Calu3 (cell line): ENCODE measurements around the gene PATE1. TPM values are rescaled to one million over a fixed set of nuclear protein-coding genes. Genes with fewer than 3 reads are reported as not detected.

Experiments used
- BruUV-seq: library from RNA; stranded (reverse); fragments of 400-500 nt; replicated peaks from 2 replicates; lab custom pipeline; 2021; lab: Mats Ljungman, UMichigan
- CTCF ChIA-PET: fragments of 300-600 bp; sonication (Branson Sonifier 250); formaldehyde crosslinking; loops from one replicate; lab custom pipeline; 2022; ENCODE audit warnings: antibody characterized with exemption; lab: Charles Lee
- DNase-seq: peaks from one replicate; pipeline ENCODE4 v3.0.0; 2022
- H3K27ac Mint-ChIP-seq: one replicate; pipeline ENCODE4 v1.8.0; 2022; ENCODE audit warnings: mixed read lengths; ENCODE audit not compliant: unreplicated experiment
- H3K27me3 Mint-ChIP-seq: one replicate; pipeline ENCODE4 v1.8.0; 2022; ENCODE audit warnings: mixed read lengths; ENCODE audit not compliant: unreplicated experiment
- H3K36me3 Mint-ChIP-seq: one replicate; pipeline ENCODE4 v1.8.0; 2022; ENCODE audit warnings: mild to moderate bottlenecking, moderate library complexity, mixed read lengths; ENCODE audit not compliant: insufficient read depth, unreplicated experiment
- H3K4me1 Mint-ChIP-seq: one replicate; pipeline ENCODE4 v1.8.0; 2022; ENCODE audit warnings: mild to moderate bottlenecking, low read depth, mixed read lengths; ENCODE audit not compliant: unreplicated experiment
- H3K4me3 Mint-ChIP-seq: one replicate; pipeline ENCODE4 v1.8.0; 2022; ENCODE audit warnings: mild to moderate bottlenecking, low read depth, moderate library complexity, mixed read lengths; ENCODE audit not compliant: unreplicated experiment
- H3K9me3 Mint-ChIP-seq: one replicate; pipeline ENCODE4 v1.8.0; 2022; ENCODE audit warnings: low read depth, mixed read lengths; ENCODE audit not compliant: unreplicated experiment
- intact Hi-C: fragments of 100-400 bp; cut with micrococcal nuclease; formaldehyde crosslinking; loops from one replicate; pipeline ENCODE4 v1.10.0; 2022; ENCODE audit not compliant: unreplicated experiment
- total RNA-seq: library from RNA; stranded (reverse); gene quantifications from 2 replicates; pipeline ENCODE4 v1.2.3, GENCODE V29; 2022
- TF ChIP-seq, protein P1 (sequence below): fragments of 200-600 bp; IDR thresholded peaks from one replicate; pipeline ENCODE4 v1.8.0; 2022; ENCODE audit warnings: antibody characterized with exemption; ENCODE audit not compliant: unreplicated experiment

Gene PATE1
- total RNA-seq, 1 experiment from 2014 or later = not detected

DNA sequence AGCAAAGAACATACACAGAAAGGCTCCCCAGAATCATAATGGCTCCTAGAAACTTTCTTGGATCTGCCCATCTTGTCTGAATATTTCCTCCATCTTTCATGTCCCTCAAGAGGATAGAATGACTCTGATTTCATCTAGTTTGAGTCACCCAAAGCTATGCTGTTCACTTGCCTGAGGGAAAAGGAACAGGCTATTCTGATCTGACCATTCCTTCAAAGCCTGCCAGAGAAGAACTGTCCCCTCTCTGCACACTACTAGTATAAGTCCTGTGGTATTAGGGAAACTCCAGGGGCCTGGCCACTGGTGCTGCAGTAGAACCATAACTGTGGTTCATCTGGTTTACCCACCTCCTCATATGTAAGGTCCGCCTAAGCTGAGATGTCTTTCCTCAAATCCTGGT lies 2.4 kb upstream of the PATE1 start:
- Mint-ChIP-seq H3K4me1 (no peaks in the 10 kb centered on the region), H3K9me3 (no peaks in the 10 kb centered on the region), H3K4me3 (no peak overlapping the region), H3K27me3 (peaks cover 5% of the 10 kb centered on the region), H3K27ac (no peak overlapping the region), H3K36me3 (no peaks in the 10 kb centered on the region)
- BruUV-seq = no TSS peak
- intact Hi-C loops = no loop called here
- DNase-seq = no peak
- CTCF ChIA-PET = interaction anchor here (0.6 kb wide), 1 partner anchor 56 kb away, joined by 4 read pairs; no protein-coding TSS in a partner anchor
- TF ChIP-seq, protein P1, sequence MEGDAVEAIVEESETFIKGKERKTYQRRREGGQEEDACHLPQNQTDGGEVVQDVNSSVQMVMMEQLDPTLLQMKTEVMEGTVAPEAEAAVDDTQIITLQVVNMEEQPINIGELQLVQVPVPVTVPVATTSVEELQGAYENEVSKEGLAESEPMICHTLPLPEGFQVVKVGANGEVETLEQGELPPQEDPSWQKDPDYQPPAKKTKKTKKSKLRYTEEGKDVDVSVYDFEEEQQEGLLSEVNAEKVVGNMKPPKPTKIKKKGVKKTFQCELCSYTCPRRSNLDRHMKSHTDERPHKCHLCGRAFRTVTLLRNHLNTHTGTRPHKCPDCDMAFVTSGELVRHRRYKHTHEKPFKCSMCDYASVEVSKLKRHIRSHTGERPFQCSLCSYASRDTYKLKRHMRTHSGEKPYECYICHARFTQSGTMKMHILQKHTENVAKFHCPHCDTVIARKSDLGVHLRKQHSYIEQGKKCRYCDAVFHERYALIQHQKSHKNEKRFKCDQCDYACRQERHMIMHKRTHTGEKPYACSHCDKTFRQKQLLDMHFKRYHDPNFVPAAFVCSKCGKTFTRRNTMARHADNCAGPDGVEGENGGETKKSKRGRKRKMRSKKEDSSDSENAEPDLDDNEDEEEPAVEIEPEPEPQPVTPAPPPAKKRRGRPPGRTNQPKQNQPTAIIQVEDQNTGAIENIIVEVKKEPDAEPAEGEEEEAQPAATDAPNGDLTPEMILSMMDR = no peak

- intact Hi-C loops = no loop called here
- CTCF ChIA-PET = no interaction called here
- Mint-ChIP-seq H3K27ac (no peak overlapping the region), H3K36me3 (no peaks in the 10 kb centered on the region), H3K9me3 (no peaks in the 10 kb centered on the region), H3K27me3 (peaks cover 14% of the 10 kb centered on the region), H3K4me1 (no peaks in the 10 kb centered on the region), H3K4me3 (no peak overlapping the region)
- DNase-seq = no peak
- TF ChIP-seq, protein P1 = no peak
- BruUV-seq = no TSS peak
These were observed 4.5 kb downstream of the PATE1 start for GRCh38 chr11:125750629-125751028.

DNA sequence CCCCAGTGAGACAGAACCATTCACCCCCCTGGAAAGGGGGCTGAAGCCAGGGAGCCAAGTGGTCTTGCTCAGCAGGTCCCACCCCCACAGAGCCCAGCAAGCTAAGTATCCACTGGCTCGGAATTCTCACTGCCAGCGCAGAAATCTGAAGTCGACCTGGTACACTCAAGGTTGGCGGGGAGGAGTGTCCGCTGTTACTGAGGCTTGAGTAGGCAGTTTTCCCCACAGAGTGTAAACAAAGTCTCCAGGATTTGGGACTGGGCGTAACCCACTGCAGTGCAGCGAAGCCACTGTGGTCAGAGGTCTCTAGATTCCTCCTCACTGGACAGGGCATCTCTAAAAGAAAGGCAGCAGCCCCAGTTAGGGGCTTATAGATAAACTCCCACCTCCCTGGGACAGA lies 10.0 kb downstream of the PATE1 start:
- intact Hi-C loops = no loop called here
- CTCF ChIA-PET = no interaction called here
- Mint-ChIP-seq H3K27me3 (peaks cover 30% of the 10 kb centered on the region), H3K36me3 (no peaks in the 10 kb centered on the region), H3K4me3 (no peak overlapping the region), H3K4me1 (no peaks in the 10 kb centered on the region), H3K9me3 (no peaks in the 10 kb centered on the region), H3K27ac (no peak overlapping the region)
- no TSS peak for BruUV-seq
- DNase-seq = no peak
- TF ChIP-seq, protein P1 = no peak

DNA sequence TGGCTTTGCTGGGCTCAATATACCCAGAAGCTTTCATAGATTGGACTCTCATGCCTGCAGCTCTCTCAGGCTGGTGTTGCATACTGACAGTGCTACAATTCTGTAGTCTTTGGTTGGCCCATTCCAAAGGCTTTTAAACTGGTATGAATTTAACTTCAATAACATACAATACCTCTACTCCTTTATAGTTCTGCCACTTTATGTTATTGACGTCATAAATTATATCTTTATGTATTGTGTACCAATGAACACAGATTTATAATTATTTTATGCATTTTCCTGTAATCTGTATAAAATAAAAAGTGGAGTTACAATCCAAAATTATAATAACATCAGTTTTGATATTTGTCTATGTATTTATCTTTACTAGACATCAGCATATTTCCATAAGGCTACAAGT lies 16.4 kb downstream of the PATE1 start:
- DNase-seq = no peak
- intact Hi-C loops = no loop called here
- BruUV-seq = no TSS peak
- H3K27ac Mint-ChIP-seq = no peak overlapping the region
- H3K36me3 Mint-ChIP-seq = no peaks in the 10 kb centered on the region
- peaks cover 55% of the 10 kb centered on the region for H3K27me3 Mint-ChIP-seq
- H3K4me1 Mint-ChIP-seq = no peaks in the 10 kb centered on the region
- H3K4me3 Mint-ChIP-seq = no peak overlapping the region
- H3K9me3 Mint-ChIP-seq = no peaks in the 10 kb centered on the region
- TF ChIP-seq, protein P1 = no peak
- CTCF ChIA-PET = no interaction called here
